ENCODE data around the gene TEKT4.
"Not testable (repeated sequence)": the region's sequence is repeated elsewhere in the genome, so short reads cannot be mapped to it uniquely, and the experiment has no call there.

- not testable (repeated sequence) for TF ChIP-seq CTCF (IDR thresholded peaks at IDR 0.05 in 4 of 5, conservative IDR thresholded peaks at IDR 0.05 in 1 of 5); POLR2A (IDR thresholded peaks at IDR 0.05)
Measured at GRCh38 chr2:94839224-94839623, 32.0 kb upstream of the TEKT4 start.

Data from gastrocnemius medialis (tissue), 4 donors.